ENCODE data around the gene ESPNL.

Gene ESPNL

GRCh38 chr2:238155761-238156694 lies 55.9 kb downstream of the ESPNL start:
- DNase-seq (ENCODE audit: low read depth in 1 of 2, low spot score in 1 of 2): no peak

DNA sequence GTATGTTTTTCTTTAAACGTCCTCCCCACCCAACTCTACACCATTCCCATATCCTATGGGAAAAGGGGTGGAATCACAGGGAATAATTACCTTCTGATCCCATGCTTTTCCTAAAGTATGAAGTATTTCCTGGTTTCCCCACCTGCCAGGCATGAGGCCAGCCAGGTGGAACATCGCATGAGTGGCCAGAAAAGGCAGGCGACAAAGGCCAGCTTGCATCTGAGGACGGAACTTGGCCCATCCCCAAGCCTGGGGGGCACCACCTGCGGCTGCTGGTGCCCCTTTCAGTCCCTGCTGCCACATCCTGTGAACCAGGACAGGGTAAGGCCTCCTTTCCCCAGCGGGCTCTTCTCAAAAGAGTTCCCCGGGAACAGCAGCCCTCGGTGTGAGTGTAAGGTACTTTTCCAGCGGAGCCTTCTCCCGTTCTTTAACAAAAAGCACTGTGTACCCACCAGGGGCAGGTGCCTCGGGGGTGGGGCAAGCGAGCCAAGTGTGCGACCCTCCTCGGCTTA lies 57.4 kb downstream of the ESPNL start:
- DNase-seq (ENCODE audit: low read depth in 1 of 2, low spot score in 1 of 2): no peak

- no peak for DNase-seq (ENCODE audit: low read depth in 1 of 2, low spot score in 1 of 2)
These were observed 57.9 kb downstream of the ESPNL start for GRCh38 chr2:238158018-238158508.

GRCh38 chr2:238158509-238159070 lies 58.5 kb downstream of the ESPNL start, which contains the start of gene ERFE:
ERFE (plus strand) TSS chr2:238158970; CDS start chr2:238159008, 38 bp downstream.
- DNase-seq (ENCODE audit: low read depth in 1 of 2, low spot score in 1 of 2): peak in 1 of 2 donors; percentile 43

- DNase-seq (ENCODE audit: low read depth in 1 of 2, low spot score in 1 of 2): no peak
These were observed 59.0 kb downstream of the ESPNL start for GRCh38 chr2:238159071-238159539.

DNA sequence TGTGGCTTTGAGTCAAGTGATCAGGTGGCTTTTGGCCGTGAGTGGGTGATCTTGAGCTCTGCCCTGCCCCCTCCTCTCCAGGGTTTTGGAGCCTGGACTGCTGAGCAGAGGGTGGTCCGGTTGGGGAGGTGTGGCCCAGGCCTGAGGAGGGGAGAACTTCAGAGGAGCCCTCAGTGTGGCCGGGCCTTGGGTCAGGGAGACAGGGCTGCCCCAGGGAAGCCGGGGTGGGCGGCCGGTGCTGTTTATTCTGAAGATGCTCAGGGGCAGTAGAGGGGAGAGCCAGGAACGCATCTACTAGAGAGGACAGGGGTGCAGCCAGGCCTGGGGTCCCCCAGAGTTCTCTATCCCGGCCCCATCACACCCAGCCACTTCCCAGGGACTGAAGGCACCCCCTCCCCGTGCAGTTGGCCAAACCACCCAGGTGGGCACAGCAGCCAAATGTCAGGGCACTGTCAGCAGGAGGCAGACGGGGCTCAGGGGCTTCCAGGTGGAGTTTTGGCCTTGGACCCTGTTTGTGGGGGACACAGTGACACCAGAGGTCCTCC lies 59.6 kb downstream of the ESPNL start:
- no peak for DNase-seq (ENCODE audit: low read depth in 1 of 2, low spot score in 1 of 2)

DNA sequence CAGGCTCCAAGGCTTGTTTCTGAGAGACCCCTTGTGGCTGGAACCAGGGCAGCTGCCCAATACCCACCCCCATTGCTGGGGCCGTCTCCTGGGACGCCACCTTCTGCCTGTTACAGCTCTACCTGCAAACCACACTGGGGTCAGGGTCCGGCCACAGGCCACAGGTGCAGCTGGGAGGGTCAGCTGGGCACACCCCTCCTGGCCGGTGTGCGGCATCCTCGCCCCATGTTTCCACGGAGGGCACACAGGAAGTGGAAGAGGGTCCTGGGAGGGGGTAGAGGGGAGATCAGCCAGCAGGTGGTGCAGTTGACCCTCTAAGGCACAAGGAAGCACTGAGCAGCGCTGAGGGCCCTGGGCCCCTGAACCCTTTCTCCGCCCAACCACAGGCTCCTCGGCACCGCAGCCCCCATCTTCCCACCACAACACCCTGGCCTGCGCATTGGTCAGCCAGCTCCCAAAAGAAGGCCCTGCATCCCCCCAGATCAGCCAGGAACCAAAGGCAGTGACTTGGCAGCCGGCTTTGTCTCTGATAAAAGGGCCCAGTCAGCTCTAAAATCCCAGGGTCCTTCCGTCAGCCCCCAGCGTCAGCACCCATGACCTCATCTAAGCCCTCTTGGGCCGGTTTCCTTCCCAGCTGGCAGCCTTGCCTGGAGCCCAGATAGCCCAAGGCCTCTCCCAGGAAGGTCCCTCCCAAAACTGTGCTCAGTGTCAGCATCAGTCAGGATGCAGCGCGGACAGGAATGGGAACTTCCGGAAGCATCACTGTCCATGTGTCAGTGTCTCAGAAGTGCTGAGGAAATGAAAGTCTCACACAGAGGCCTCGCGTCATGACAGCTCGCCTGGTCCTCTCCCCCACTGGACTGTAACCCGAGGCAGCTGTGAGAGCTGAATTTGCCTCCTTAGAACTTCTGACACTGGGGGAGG lies 60.3 kb downstream of the ESPNL start:
- DNase-seq (ENCODE audit: low read depth in 1 of 2, low spot score in 1 of 2): no peak

- no peak for DNase-seq (ENCODE audit: low read depth in 1 of 2, low spot score in 1 of 2)
These were observed 61.3 kb downstream of the ESPNL start for GRCh38 chr2:238161291-238162051.

GRCh38 chr2:238162251-238162845 lies 62.2 kb downstream of the ESPNL start:
- no peak for DNase-seq (ENCODE audit: low read depth in 1 of 2, low spot score in 1 of 2)

DNA sequence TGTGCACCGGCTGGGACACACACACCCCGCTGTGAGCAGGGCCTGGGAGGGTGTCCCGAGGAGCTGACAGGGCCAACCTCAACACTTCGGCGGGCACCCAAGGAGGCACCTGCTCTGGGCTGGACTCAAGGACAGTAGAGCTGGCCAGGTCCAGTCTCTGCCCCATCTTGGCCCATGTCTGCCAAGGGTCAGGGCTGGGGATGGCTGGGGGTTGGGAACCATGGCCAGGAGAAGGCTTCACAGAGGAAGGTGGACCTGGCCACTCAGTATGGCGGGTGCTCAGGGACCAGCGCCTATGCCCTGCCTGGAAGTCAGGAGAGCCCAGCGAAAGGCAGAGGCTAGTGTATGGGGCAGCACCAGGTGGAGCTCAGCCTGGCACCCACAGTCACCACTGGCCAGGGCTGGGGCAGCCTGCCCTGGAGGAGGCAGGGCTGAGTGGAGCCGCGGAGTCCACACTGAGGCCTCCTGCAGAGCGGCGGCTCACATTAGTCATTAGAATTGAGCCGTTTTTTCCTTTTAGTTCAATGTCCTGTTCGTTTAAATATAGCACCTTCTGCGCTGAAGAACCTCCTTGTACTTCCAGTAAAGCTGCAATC lies 62.8 kb downstream of the ESPNL start:
- DNase-seq (ENCODE audit: low read depth in 1 of 2, low spot score in 1 of 2): no peak

DNA sequence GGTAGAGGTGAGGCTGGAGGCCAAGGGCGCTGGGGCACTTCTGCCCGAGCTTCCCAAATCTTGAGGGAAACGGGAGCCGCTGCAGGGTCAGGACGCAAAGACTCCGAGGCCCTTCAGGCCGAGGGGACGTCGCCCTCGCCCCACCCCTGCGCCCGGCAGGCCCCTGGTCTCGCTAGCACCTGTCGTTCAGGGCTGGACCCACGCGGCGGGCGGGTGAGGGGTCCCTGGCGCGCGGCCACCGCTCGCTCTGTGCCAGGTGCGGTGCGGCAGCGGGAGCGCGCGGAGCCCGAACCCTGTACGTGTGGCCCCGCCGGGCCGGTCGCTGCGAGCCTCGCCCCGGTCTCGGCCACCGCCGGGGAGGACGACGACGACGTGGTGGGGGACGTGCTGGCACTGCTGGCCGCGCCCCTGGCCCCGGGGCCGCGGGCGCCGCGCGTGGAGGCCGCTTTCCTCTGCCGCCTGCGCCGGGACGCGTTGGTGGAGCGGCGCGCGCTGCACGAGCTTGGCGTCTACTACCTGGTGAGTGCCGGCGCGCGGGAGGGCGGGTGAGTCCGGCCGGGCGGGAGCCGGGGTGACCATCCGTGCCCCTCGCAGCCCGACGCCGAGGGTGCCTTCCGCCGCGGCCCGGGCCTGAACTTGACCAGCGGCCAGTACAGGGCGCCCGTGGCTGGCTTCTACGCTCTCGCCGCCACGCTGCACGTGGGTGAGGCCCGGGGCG lies 63.5 kb downstream of the ESPNL start:
- no peak for DNase-seq (ENCODE audit: low read depth in 1 of 2, low spot score in 1 of 2)

DNA sequence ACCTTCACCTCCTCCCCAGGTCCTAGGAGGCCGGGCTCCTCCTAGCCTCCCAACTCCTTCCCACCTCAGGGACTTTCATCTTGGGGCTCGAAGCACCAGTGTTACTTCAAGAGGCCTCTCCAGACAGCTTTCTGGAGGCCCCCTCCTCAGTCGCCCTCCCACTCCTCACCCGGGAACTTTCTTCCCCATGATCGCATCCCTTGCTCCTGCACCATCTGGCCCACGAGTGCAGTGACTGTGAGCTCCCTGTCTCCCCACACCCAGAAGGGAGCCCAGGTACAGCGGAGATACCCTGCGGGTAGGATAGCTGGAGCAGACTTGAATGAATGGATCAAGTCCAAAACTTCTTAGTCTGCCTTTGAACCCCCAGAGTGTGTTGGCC lies 64.8 kb downstream of the ESPNL start:
- no peak for DNase-seq (ENCODE audit: low read depth in 1 of 2, low spot score in 1 of 2)

GRCh38 chr2:238165288-238165921 lies 65.3 kb downstream of the ESPNL start:
- DNase-seq (ENCODE audit: low read depth in 1 of 2, low spot score in 1 of 2): no peak

GRCh38 chr2:238166391-238167343 lies 66.5 kb downstream of the ESPNL start:
- DNase-seq (ENCODE audit: low read depth in 1 of 2, low spot score in 1 of 2): no peak

- DNase-seq (ENCODE audit: low read depth in 1 of 2, low spot score in 1 of 2): no peak
These were observed 67.2 kb downstream of the ESPNL start for GRCh38 chr2:238167344-238167715.

DNA sequence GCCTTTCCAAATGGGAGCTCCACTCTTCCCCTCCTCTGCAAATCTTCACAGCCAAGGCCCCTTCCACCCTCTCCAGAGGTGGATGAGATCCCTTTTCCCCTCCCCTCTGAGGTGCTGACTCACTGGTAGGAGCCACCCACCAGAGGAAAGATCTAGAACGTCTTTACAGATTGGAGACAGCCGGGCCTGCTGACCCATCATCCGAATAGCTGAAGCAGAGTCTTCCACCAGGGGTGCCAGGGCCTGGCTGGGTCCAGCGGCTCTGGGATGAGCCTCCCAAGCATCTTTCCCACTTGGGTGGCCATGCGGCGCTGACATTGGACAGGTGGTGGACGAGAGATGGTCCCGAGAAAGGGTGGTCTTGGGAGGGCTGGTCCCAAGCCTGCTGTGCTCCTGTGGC lies 67.6 kb downstream of the ESPNL start:
- DNase-seq (ENCODE audit: low read depth in 1 of 2, low spot score in 1 of 2): no peak
